Cardiac muscle cell (in vitro differentiated cells and primary cell): ENCODE data around the gene CYP1A2. TPM values are rescaled to one million over a fixed set of nuclear protein-coding genes. Genes with fewer than 3 reads are reported as not detected.

ENCODE experiments used
- DNase-seq, 2 donors: peaks; one replicate each; pipeline versions ENCODE4 v3.0.0 to v3.0.0-alpha.2; 2010 to 2017; ENCODE audit warnings: low read depth in 1 of 2, low spot score in 1 of 2
- H3K27ac ChIP-seq: fragments of 200-600 bp; sonication (generic); 2 replicates; pipeline ENCODE4 v1.5.1; 2016
- H3K27me3 ChIP-seq: fragments of 200-600 bp; sonication (generic); 2 replicates; pipeline ENCODE4 v1.6.0; 2016; ENCODE audit warnings: control low read depth
- H3K36me3 ChIP-seq: fragments of 200-600 bp; sonication (generic); 2 replicates; pipeline ENCODE4 v1.5.1; 2016; ENCODE audit warnings: control low read depth
- H3K4me1 ChIP-seq: fragments of 200-600 bp; sonication (generic); 2 replicates; pipeline ENCODE4 v1.8.1; 2017; ENCODE audit warnings: low read depth, mild to moderate bottlenecking, mixed run types
- H3K4me3 ChIP-seq: fragments of 200-600 bp; sonication (generic); 2 replicates; pipeline ENCODE4 v1.5.1; 2016; ENCODE audit warnings: mild to moderate bottlenecking
- H3K9me3 ChIP-seq: fragments of 200-600 bp; sonication (generic); 2 replicates; pipeline ENCODE4 v1.5.1; 2017; ENCODE audit warnings: low read depth, mild to moderate bottlenecking, control low read depth
- polyA plus RNA-seq: library from polyadenylated mRNA; unstranded; fragments of >200 nt; fragmentation: Nextera tagmentation; extraction: Ambion mirVana; gene quantifications from 2 replicates; pipeline ENCODE4 v1.2.1, GENCODE V29; 2016
- total RNA-seq: library from RNA; depleted of rRNA; stranded (reverse); fragments of >200 nt; gene quantifications from 2 replicates; pipeline ENCODE4 v1.2.3, GENCODE V29; 2016
- TF ChIP-seq, protein P1 (sequence below): IDR thresholded peaks from 2 replicates; pipeline ENCODE4 v1.5.1; 2012; ENCODE audit warnings: low read depth, mild to moderate bottlenecking, low read length

Gene CYP1A2
- total and polyA plus RNA-seq, 2 experiments from 2014 or later: not detected

DNA sequence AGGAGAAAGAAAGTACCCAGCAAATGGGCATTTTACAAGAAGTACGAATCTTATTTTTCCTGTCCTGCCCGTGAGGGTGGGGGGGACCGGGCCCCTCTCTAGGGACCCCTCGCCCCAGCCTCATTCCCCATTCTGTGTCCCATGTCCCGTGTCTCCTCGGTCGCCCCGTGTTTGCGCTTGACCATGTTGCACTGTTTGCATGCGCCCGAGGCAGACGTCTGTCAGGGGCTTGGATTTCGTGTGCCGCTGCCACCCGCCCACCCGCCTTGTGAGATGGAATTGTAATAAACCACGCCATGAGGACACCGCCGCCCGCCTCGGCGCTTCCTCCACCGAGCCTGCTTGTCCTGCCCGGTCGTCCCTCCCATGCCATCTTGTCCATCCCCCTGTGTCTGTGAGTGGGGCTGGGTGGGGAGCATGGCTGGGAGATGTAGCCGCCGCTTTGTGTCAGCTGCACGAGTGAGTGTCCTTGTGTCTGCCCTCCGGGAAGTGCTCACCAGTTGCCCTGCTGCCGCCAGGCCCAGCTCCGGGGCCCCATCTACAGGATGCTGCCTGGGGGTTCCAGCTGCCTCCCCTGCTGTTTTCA, 54.3 kb downstream of the CYP1A2 start:
- Histone ChIP-seq H3K4me3 (no peak overlapping the region), H3K27me3 (no peaks in the 10 kb centered on the region), H3K36me3 (peaks cover 23% of the 10 kb centered on the region), H3K4me1 (no peaks in the 10 kb centered on the region), H3K9me3 (no peaks in the 10 kb centered on the region), H3K27ac (no peak overlapping the region)
- no peak for DNase-seq
- TF ChIP-seq, protein P1, sequence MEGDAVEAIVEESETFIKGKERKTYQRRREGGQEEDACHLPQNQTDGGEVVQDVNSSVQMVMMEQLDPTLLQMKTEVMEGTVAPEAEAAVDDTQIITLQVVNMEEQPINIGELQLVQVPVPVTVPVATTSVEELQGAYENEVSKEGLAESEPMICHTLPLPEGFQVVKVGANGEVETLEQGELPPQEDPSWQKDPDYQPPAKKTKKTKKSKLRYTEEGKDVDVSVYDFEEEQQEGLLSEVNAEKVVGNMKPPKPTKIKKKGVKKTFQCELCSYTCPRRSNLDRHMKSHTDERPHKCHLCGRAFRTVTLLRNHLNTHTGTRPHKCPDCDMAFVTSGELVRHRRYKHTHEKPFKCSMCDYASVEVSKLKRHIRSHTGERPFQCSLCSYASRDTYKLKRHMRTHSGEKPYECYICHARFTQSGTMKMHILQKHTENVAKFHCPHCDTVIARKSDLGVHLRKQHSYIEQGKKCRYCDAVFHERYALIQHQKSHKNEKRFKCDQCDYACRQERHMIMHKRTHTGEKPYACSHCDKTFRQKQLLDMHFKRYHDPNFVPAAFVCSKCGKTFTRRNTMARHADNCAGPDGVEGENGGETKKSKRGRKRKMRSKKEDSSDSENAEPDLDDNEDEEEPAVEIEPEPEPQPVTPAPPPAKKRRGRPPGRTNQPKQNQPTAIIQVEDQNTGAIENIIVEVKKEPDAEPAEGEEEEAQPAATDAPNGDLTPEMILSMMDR: no peak

DNA sequence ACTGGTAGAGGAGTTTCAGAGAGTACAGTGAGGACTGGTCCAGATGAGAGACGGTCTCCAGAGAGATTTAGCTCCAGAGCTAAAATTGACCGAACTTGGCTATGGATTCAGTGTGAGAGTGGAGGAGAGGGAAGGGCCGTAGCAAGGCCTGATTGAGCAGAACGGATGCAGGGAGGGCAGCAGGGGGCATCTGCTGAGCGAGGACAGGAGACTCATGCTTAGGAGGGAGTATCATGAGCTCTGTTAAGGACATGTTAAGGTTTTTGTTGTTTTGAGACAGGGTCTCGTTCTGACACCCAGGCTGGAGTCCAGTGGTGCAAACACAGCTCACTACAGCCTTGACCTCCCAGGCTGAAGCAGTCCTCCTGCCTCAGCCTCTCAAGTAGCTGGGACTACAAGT, 56.3 kb downstream of the CYP1A2 start:
- TF ChIP-seq, protein P1: no peak
- DNase-seq: no peak
- no peaks in the 10 kb centered on the region for H3K4me1 ChIP-seq
- no peak overlapping the region for H3K4me3 ChIP-seq
- no peaks in the 10 kb centered on the region for H3K27me3 ChIP-seq
- no peak overlapping the region for H3K27ac ChIP-seq
- peaks cover 18% of the 10 kb centered on the region for H3K36me3 ChIP-seq
- H3K9me3 ChIP-seq: no peaks in the 10 kb centered on the region

Other genes with a start within 250 kb of the CYP1A2 start
- 60.7 and 69.8 TPM in 2 replicates for gene ARID3B, start 207.6 kb upstream of the CYP1A2 start, total RNA-seq
- gene ARID3B, start 207.6 kb upstream of the CYP1A2 start, polyA plus RNA-seq: 70.5 and 72.6 TPM in 2 replicates
- 193 and 319 TPM in 2 replicates for gene CLK3, start 133.0 kb upstream of the CYP1A2 start, total RNA-seq
- gene CLK3, start 133.0 kb upstream of the CYP1A2 start, polyA plus RNA-seq: 100 and 125 TPM in 2 replicates
- 16.1 and 17.6 TPM in 2 replicates for gene EDC3, start 52.8 kb upstream of the CYP1A2 start, total RNA-seq
- 25.2 and 41.5 TPM in 2 replicates for gene EDC3, start 52.8 kb upstream of the CYP1A2 start, polyA plus RNA-seq
- gene CYP1A1, start 23.3 kb upstream of the CYP1A2 start, total RNA-seq: 0.28 and 0.45 TPM in 2 replicates
- gene CYP1A1, start 23.3 kb upstream of the CYP1A2 start, polyA plus RNA-seq: 0.56 TPM in 1 of 2 replicates, not detected in the other
- 42.4 and 43.1 TPM in 2 replicates for gene CSK, start 33.2 kb downstream of the CYP1A2 start, total RNA-seq
- gene CSK, start 33.2 kb downstream of the CYP1A2 start, polyA plus RNA-seq: 26.2 and 30.3 TPM in 2 replicates
- not detected in 2 replicates for gene LMAN1L, start 64.0 kb downstream of the CYP1A2 start, total RNA-seq
- not detected in 2 replicates for gene LMAN1L, start 64.0 kb downstream of the CYP1A2 start, polyA plus RNA-seq
- not detected in 2 replicates for gene CPLX3, start 77.8 kb downstream of the CYP1A2 start, total RNA-seq
- gene CPLX3, start 77.8 kb downstream of the CYP1A2 start, polyA plus RNA-seq: not detected in 2 replicates
- gene ULK3, start 94.3 kb downstream of the CYP1A2 start, total RNA-seq: 39.5 and 52.4 TPM in 2 replicates
- gene ULK3, start 94.3 kb downstream of the CYP1A2 start, polyA plus RNA-seq: 40.0 and 54.6 TPM in 2 replicates
- gene SCAMP2, start 124.5 kb downstream of the CYP1A2 start, total RNA-seq: 52.3 and 55.1 TPM in 2 replicates
- 89.0 and 115 TPM in 2 replicates for gene SCAMP2, start 124.5 kb downstream of the CYP1A2 start, polyA plus RNA-seq
- gene MPI, start 141.2 kb downstream of the CYP1A2 start, total RNA-seq: 170 and 285 TPM in 2 replicates
- gene MPI, start 141.2 kb downstream of the CYP1A2 start, polyA plus RNA-seq: 106 and 173 TPM in 2 replicates
- gene FAM219B, start 158.0 kb downstream of the CYP1A2 start, total RNA-seq: 109 and 168 TPM in 2 replicates
- gene FAM219B, start 158.0 kb downstream of the CYP1A2 start, polyA plus RNA-seq: 107 and 157 TPM in 2 replicates
- gene COX5A, start 189.2 kb downstream of the CYP1A2 start, total RNA-seq: 285 and 435 TPM in 2 replicates
- 1,301 and 1,489 TPM in 2 replicates for gene COX5A, start 189.2 kb downstream of the CYP1A2 start, polyA plus RNA-seq
- gene RPP25, start 207.9 kb downstream of the CYP1A2 start, total RNA-seq: 21.1 and 23.0 TPM in 2 replicates
- gene RPP25, start 207.9 kb downstream of the CYP1A2 start, polyA plus RNA-seq: 18.3 and 20.8 TPM in 2 replicates
- gene SCAMP5, start 246.7 kb downstream of the CYP1A2 start, total RNA-seq: 5.8 and 8.1 TPM in 2 replicates
- 1.2 and 3.3 TPM in 2 replicates for gene SCAMP5, start 246.7 kb downstream of the CYP1A2 start, polyA plus RNA-seq